ENCODE measurements around the gene SORCS2.

DNA sequence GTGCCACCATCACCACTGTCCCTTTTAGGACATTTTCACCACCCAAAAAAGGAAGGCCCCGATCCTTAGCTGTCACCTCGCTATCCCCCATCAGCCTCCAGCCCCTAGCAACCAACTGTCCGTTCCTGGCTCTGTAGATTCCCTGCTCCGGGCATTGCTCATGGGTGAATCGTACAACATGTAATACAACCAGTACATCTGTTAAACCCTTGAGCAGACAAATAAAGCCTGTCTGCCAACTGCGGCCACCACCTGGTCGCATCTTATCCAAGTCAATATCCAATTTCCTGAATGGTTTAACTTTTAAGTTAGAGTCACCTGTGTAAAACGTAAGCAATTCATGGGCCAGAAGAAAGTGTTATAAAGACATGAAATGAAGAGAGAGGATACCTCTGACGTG, 495.5 kb downstream of the SORCS2 start:
- TF ChIP-seq ZNF23 (tag by site-specific recombination; IDR thresholded peaks at IDR 0.05; ENCODE audit: borderline replicate concordance) (no peak), ZNF311 (tag by site-specific recombination; IDR thresholded peaks at IDR 0.05; ENCODE audit: borderline replicate concordance) (no peak)
- TF ChIP-seq, protein P1, sequence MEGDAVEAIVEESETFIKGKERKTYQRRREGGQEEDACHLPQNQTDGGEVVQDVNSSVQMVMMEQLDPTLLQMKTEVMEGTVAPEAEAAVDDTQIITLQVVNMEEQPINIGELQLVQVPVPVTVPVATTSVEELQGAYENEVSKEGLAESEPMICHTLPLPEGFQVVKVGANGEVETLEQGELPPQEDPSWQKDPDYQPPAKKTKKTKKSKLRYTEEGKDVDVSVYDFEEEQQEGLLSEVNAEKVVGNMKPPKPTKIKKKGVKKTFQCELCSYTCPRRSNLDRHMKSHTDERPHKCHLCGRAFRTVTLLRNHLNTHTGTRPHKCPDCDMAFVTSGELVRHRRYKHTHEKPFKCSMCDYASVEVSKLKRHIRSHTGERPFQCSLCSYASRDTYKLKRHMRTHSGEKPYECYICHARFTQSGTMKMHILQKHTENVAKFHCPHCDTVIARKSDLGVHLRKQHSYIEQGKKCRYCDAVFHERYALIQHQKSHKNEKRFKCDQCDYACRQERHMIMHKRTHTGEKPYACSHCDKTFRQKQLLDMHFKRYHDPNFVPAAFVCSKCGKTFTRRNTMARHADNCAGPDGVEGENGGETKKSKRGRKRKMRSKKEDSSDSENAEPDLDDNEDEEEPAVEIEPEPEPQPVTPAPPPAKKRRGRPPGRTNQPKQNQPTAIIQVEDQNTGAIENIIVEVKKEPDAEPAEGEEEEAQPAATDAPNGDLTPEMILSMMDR (tag by site-specific recombination; IDR thresholded peaks at IDR 0.05): no peak

Data from HEK293 (cell line).